ENCODE data around the gene ELOF1. TPM values are rescaled to one million over a fixed set of nuclear protein-coding genes. Genes with fewer than 3 reads are reported as not detected.

ELOF1 gene
- total and polyA plus RNA-seq, 2 donors, result 54.9 to 62.4 TPM

DNA sequence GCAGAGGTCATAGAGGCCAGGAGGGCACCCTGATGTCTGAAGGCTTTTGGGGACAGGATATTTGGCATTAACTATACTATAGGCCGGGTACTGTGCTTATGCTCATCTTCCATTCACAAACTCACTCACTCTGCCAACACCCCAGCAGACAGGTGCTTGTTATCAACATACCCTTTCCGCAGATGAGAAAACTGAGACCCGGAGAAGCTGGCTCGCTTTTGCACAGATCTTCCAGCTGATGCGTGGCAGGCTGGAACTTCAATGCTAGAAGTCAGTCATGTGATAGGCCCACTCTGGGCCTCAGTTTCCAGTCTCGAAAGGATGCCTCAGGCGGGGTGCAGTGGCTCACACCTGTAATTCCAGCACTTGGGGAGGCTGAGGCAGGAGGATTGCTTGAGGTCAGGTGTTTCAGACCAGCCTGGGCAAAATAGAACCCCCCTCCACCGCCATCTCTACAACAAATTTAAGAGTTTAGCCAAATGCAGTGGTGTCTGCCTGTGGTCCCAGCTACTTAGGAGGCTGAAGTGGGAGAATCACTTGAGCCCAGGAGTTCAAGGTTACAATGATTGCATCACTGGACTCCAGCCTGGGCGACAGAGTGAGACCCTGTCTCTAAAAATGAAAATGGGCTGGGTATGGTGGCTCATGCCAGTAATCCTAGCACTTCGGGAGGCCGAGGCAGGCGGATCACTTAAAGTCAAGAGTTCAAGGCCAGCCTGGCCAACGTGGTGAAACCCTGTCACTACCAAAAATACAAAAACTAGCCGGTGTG lies 10.9 kb downstream of the ELOF1 start:
- Histone ChIP-seq H3K27ac (ENCODE audit: low read depth in 1 of 2, low read length in 1 of 2) (no peak overlapping the region), H3K4me1 (ENCODE audit: control insufficient read depth in 2 of 2, insufficient read depth in 2 of 2, low read length in 2 of 2) (peaks cover 0 to 12% of the 10 kb centered on the region in 2 donors), H3K36me3 (ENCODE audit: control insufficient read depth in 2 of 2, insufficient read depth in 2 of 2, low read length in 1 of 2) (peaks cover 12 to 15% of the 10 kb centered on the region in 2 donors), H3K9me3 (ENCODE audit: control insufficient read depth in 2 of 2, insufficient read depth in 1 of 2, low read length in 1 of 2) (peaks cover 0 to 5% of the 10 kb centered on the region in 2 donors), H3K27me3 (ENCODE audit: control insufficient read depth in 2 of 2, insufficient read depth in 1 of 2, low read length in 1 of 2) (no peaks in the 10 kb centered on the region), H3K4me3 (ENCODE audit: low read length in 2 of 2) (no peak overlapping the region)
- DNase-seq (ENCODE audit: low read depth in 6 of 9, low spot score in 9 of 9), result no peak
- 96% methylated on average over 14 of the region's 14 CpGs for WGBS

DNA sequence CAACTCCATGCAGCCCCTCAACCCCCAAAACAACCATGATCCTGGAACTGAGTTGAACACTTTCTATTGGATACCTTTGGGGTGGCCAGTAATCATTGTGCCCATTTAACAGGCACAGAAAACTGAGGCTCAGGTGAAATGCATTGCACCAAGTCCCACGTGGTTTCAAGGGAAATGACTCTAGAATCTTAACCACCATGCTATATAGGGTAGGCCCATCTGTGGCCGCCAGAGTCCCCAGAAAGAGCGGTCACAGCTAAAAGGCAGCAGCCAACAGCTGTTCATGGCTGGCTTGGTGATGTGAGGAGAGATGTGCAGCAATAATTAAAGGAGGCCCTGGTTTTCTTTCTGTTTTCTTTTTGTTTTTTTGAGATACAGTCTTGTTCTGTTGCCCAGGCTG lies 17.8 kb downstream of the ELOF1 start:
- Histone ChIP-seq H3K27me3 (ENCODE audit: control insufficient read depth in 2 of 2, insufficient read depth in 1 of 2, low read length in 1 of 2) (peaks cover 20 to 50% of the 10 kb centered on the region in 2 donors), H3K36me3 (ENCODE audit: control insufficient read depth in 2 of 2, insufficient read depth in 2 of 2, low read length in 1 of 2) (no peaks in the 10 kb centered on the region), H3K4me3 (ENCODE audit: low read length in 2 of 2) (no peak overlapping the region), H3K9me3 (ENCODE audit: control insufficient read depth in 2 of 2, insufficient read depth in 1 of 2, low read length in 1 of 2) (peaks cover 0 to 1% of the 10 kb centered on the region in 2 donors), H3K27ac (ENCODE audit: low read depth in 1 of 2, low read length in 1 of 2) (no peak overlapping the region), H3K4me1 (ENCODE audit: control insufficient read depth in 2 of 2, insufficient read depth in 2 of 2, low read length in 2 of 2) (peaks cover 0 to 6% of the 10 kb centered on the region in 2 donors)
- WGBS, result 74% methylated on average over 3 of the region's 3 CpGs
- DNase-seq (ENCODE audit: low read depth in 6 of 9, low spot score in 9 of 9), result no peak

DNA sequence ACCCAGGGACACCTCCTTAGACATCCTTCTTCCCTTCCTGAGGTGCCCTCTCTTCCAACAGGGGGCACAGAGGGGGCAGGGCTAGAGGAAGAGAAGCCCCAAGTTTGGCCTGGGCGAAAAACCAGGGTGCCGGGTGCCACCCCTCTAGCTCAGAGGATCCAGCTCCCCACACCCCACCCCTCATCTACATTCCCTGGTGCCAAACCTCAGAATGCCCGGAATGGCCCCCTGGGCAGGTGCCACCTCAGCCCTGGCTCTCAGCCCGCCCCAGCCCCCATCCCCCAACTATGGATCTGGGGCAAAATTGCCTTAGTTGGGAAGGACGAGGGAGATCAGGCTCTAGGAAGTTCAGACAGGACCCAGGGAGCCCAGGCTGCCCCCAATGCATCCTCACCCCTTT lies 18.4 kb downstream of the ELOF1 start:
- no peak overlapping the region for H3K4me3 ChIP-seq (ENCODE audit: low read length in 2 of 2)
- 83% methylated on average over 5 of the region's 5 CpGs for WGBS
- no peaks in the 10 kb centered on the region for H3K36me3 ChIP-seq (ENCODE audit: control insufficient read depth in 2 of 2, insufficient read depth in 2 of 2, low read length in 1 of 2)

DNA sequence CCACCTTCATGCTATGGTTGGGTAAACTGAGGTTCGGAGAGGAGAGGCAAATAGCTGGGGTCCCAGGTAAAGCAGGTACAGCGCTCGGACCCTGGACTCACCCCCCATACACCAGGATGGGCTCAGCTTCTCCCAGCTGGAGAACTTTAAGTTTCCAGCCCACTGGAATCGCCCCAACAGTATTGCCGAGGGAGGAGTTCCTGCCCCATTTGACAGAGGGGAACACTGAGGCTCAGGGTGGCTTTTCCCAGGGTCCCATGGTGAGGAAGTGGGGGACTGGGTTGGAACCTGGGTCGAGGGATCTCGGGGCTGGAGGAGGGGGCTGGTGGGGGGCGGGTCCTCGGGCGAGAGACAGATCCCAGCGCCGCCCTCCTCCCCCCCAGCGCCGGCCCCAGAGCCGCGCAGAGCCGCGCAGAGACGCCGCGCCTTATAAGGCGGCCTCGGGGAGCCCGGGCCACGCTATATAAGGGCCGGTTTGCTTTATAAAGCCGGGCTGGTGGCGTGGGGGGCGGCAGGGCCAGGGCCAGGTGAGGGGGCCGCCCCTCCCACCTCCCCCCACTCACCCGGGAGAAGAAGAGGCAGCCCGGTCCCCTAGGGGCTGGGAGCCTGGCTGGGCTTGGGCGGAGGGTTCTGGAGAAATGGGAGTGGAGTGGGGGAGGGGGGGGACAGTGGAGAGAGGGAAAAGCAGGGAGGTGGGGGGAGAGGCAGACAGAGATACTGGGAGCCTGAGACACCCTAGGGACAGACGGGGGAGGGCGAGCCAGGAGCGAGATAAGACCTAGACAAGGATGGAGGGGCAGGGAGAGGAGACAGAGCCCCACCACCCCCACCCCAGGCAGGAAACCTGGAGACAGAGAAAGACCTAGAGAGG lies 19.3 kb downstream of the ELOF1 start:
- H3K27ac ChIP-seq (ENCODE audit: low read depth in 1 of 2, low read length in 1 of 2), result no peak overlapping the region
- H3K36me3 ChIP-seq (ENCODE audit: control insufficient read depth in 2 of 2, insufficient read depth in 2 of 2, low read length in 1 of 2), result no peaks in the 10 kb centered on the region
- H3K4me3 ChIP-seq (ENCODE audit: low read length in 2 of 2), result no peak overlapping the region
- WGBS, result 18% methylated on average over 36 of the region's 36 CpGs
- peaks cover 0 to 3% of the 10 kb centered on the region in 2 donors for H3K9me3 ChIP-seq (ENCODE audit: control insufficient read depth in 2 of 2, insufficient read depth in 1 of 2, low read length in 1 of 2)
- peaks cover 20 to 62% of the 10 kb centered on the region in 2 donors for H3K27me3 ChIP-seq (ENCODE audit: control insufficient read depth in 2 of 2, insufficient read depth in 1 of 2, low read length in 1 of 2)
- peaks cover 0 to 10% of the 10 kb centered on the region in 2 donors for H3K4me1 ChIP-seq (ENCODE audit: control insufficient read depth in 2 of 2, insufficient read depth in 2 of 2, low read length in 2 of 2)
- no peak for DNase-seq (ENCODE audit: low read depth in 6 of 9, low spot score in 9 of 9)

More for the DNA sequence above, 18.4 kb downstream of the ELOF1 start:
- Histone ChIP-seq H3K27me3 (ENCODE audit: control insufficient read depth in 2 of 2, insufficient read depth in 1 of 2, low read length in 1 of 2) (peaks cover 20 to 55% of the 10 kb centered on the region in 2 donors), H3K4me1 (ENCODE audit: control insufficient read depth in 2 of 2, insufficient read depth in 2 of 2, low read length in 2 of 2) (peaks cover 0 to 10% of the 10 kb centered on the region in 2 donors), H3K27ac (ENCODE audit: low read depth in 1 of 2, low read length in 1 of 2) (no peak overlapping the region), H3K9me3 (ENCODE audit: control insufficient read depth in 2 of 2, insufficient read depth in 1 of 2, low read length in 1 of 2) (peaks cover 0 to 3% of the 10 kb centered on the region in 2 donors)
- DNase-seq (ENCODE audit: low read depth in 6 of 9, low spot score in 9 of 9), result no peak

DNA sequence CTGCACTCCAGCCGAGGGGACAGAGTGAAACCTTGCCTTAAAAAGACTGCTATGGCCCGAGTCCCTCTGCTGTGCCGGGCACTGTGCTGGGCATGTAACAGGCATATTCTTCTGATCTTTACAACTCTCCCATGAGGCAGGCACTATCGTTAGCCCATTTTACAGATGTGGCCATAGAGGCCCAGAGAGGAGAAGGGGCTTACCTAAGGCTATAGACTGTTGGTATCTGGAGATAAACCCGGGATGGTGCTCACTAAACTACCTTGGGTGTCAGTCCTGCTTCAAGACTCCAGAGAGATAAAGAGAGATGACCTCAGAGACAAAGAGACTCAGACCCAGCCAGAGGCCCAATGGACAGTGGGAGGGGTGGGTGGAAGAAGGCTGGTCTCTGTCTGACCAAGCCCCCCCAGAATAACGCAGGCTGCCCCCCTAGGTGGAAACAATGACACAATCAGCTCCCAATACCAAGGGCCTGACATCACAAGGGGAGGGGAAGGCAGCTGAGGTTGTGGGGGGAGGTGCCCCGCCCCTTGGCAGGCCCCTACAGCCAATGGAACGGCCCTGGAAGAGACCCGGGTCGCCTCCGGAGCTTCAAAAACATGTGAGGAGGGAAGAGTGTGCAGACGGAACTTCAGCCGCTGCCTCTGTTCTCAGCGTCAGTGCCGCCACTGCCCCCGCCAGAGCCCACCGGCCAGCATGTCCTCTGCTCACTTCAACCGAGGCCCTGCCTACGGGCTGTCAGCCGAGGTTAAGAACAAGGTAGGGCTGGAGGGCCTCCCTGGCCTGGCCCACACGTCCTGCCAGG lies 20.6 kb downstream of the ELOF1 start, which contains the start of gene CNN1:
TSS of gene CNN1 (plus strand) at position 620 of the 805 bp plus-strand sequence. CDS start at position 697, 77 bp downstream.
- H3K36me3 ChIP-seq (ENCODE audit: control insufficient read depth in 2 of 2, insufficient read depth in 2 of 2, low read length in 1 of 2), result no peaks in the 10 kb centered on the region
- H3K9me3 ChIP-seq (ENCODE audit: control insufficient read depth in 2 of 2, insufficient read depth in 1 of 2, low read length in 1 of 2), result peaks cover 0 to 3% of the 10 kb centered on the region in 2 donors
- DNase-seq (ENCODE audit: low read depth in 6 of 9, low spot score in 9 of 9), result no peak
- 31% methylated on average over 21 of the region's 21 CpGs for WGBS
- H3K4me3 ChIP-seq (ENCODE audit: low read length in 2 of 2), result no peak within 1 kb of the TSS
- peaks cover 20 to 68% of the 10 kb centered on the region in 2 donors for H3K27me3 ChIP-seq (ENCODE audit: control insufficient read depth in 2 of 2, insufficient read depth in 1 of 2, low read length in 1 of 2)
- H3K4me1 ChIP-seq (ENCODE audit: control insufficient read depth in 2 of 2, insufficient read depth in 2 of 2, low read length in 2 of 2), result peaks cover 0 to 10% of the 10 kb centered on the region in 2 donors
- no peak within 1 kb of the TSS for H3K27ac ChIP-seq (ENCODE audit: low read depth in 1 of 2, low read length in 1 of 2)

DNA sequence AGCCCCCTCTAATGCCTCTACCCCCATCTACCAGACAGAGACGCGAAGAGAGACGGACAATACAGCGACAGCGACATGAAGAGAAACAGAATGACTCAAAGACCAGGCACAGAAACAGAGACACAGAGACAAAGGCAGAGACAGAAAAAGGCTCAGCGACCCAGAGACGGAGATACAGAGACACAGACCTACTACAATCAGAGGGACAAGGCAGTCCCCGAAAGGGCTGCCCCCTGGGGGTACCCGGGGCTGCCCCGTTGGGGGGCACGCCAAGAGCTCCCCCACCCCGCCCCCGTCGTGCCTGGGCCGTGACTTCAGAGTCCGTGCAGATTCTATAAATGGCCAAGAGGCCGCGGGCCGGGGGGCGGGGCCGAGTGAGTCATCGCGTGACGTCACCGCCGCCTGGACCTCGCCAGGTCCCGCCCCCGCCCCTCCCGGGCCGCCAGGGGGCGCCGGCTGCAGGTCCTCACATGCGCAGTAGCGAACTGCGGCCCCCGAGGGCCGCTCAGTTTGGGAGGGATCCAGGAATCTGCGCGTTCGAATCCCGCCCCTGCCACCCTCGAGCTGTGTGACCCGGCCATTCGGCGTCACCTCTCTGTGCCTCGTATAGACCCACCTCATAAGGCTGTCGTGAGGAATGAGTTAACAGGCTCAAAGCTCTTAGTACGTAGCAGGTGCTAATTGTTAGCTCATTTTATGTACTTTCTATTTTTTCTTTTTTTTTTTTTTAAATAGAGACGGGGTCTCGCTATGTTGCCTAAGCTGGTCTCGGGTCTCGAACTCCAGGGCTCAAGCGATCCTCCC lies 23.0 kb downstream of the ELOF1 start:
- H3K9me3 ChIP-seq (ENCODE audit: control insufficient read depth in 2 of 2, insufficient read depth in 1 of 2, low read length in 1 of 2), result peaks cover 0 to 3% of the 10 kb centered on the region in 2 donors
- peaks cover 0 to 10% of the 10 kb centered on the region in 2 donors for H3K4me1 ChIP-seq (ENCODE audit: control insufficient read depth in 2 of 2, insufficient read depth in 2 of 2, low read length in 2 of 2)
- peak in 6 of 9 donors; percentile 32 to 73 (median 57) for DNase-seq (ENCODE audit: low read depth in 6 of 9, low spot score in 9 of 9)
- WGBS, result 19% methylated on average over 54 of the region's 54 CpGs
- no peaks in the 10 kb centered on the region for H3K36me3 ChIP-seq (ENCODE audit: control insufficient read depth in 2 of 2, insufficient read depth in 2 of 2, low read length in 1 of 2)
- H3K27me3 ChIP-seq (ENCODE audit: control insufficient read depth in 2 of 2, insufficient read depth in 1 of 2, low read length in 1 of 2), result peaks cover 19 to 63% of the 10 kb centered on the region in 2 donors
- no peak overlapping the region for H3K4me3 ChIP-seq (ENCODE audit: low read length in 2 of 2)
- H3K27ac ChIP-seq (ENCODE audit: low read depth in 1 of 2, low read length in 1 of 2), result no peak overlapping the region

DNA sequence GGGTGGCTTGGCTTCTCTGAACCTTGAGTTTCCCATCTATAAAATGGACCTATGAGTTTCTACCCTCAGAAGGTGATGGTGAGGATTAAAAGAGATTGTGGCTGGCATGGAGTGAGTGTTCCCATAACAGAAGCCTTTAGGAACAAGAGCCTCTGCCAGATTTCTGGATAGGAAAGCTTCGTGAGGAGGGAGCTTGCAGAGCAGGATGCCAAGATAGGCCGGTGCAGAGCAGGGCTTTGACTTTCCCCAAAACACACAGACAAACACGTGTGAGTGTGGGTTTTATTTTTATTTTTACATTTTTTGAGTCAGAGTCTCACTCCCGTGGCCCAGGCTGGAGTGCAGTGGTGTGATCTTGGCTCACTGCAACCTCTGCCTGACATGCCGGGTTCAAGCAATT lies 24.1 kb downstream of the ELOF1 start:
- Histone ChIP-seq H3K36me3 (ENCODE audit: control insufficient read depth in 2 of 2, insufficient read depth in 2 of 2, low read length in 1 of 2) (no peaks in the 10 kb centered on the region), H3K9me3 (ENCODE audit: control insufficient read depth in 2 of 2, insufficient read depth in 1 of 2, low read length in 1 of 2) (peaks cover 0 to 3% of the 10 kb centered on the region in 2 donors), H3K27me3 (ENCODE audit: control insufficient read depth in 2 of 2, insufficient read depth in 1 of 2, low read length in 1 of 2) (peaks cover 13 to 53% of the 10 kb centered on the region in 2 donors), H3K27ac (ENCODE audit: low read depth in 1 of 2, low read length in 1 of 2) (no peak overlapping the region), H3K4me1 (ENCODE audit: control insufficient read depth in 2 of 2, insufficient read depth in 2 of 2, low read length in 2 of 2) (peaks cover 0 to 10% of the 10 kb centered on the region in 2 donors), H3K4me3 (ENCODE audit: low read length in 2 of 2) (no peak overlapping the region)
- WGBS, result 83% methylated on average over 5 of the region's 5 CpGs
- DNase-seq (ENCODE audit: low read depth in 6 of 9, low spot score in 9 of 9), result no peak

DNA sequence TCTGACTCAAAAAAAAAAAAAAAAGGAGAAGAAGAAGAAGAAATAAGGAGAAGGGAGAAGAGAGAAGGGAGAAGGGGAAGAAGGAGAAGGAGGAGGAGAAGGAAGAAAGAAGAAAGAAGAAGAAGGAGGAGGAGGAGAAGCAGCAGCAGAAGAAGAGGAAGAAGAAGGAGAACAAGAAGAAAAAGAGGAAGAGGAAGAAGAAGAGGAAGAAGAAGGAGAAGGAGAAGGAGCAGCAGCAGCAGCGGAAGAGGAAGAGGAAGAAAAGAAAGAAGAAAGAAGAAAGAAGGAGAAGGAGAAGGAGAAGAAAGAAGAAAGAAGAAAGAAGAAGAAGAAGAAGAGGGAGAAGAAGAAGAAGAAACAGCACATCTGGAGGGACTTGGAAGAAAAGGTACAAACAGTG lies 24.5 kb downstream of the ELOF1 start:
- Histone ChIP-seq H3K27me3 (ENCODE audit: control insufficient read depth in 2 of 2, insufficient read depth in 1 of 2, low read length in 1 of 2) (peaks cover 10 to 48% of the 10 kb centered on the region in 2 donors), H3K27ac (ENCODE audit: low read depth in 1 of 2, low read length in 1 of 2) (no peak overlapping the region), H3K36me3 (ENCODE audit: control insufficient read depth in 2 of 2, insufficient read depth in 2 of 2, low read length in 1 of 2) (no peaks in the 10 kb centered on the region), H3K4me3 (ENCODE audit: low read length in 2 of 2) (no peak overlapping the region), H3K4me1 (ENCODE audit: control insufficient read depth in 2 of 2, insufficient read depth in 2 of 2, low read length in 2 of 2) (peaks cover 0 to 10% of the 10 kb centered on the region in 2 donors), H3K9me3 (ENCODE audit: control insufficient read depth in 2 of 2, insufficient read depth in 1 of 2, low read length in 1 of 2) (peaks cover 0 to 3% of the 10 kb centered on the region in 2 donors)
- no peak for DNase-seq (ENCODE audit: low read depth in 6 of 9, low spot score in 9 of 9)
- 41% methylated on average over 1 of the region's 1 CpG for WGBS
